RWPE2 (cell line): ENCODE results near the gene PGBD5.

Source experiments
- ATAC-seq: fragments of 200-7000 bp; cut with Tn5 transposase; 3 replicates; pipeline ENCODE4 v1.9.1; 2021; ENCODE audit warnings: low read depth
- DNase-seq: peaks from one replicate; pipeline ENCODE4 v3.0.0-alpha.2; 2020; ENCODE audit warnings: low spot score
- H3K27ac ChIP-seq: fragments of 450-650 bp; 2 replicates; pipeline ENCODE4 v1.5.1; 2017; ENCODE audit warnings: mild to moderate bottlenecking; ENCODE audit not compliant: poor library complexity, severe bottlenecking
- H3K27me3 ChIP-seq: fragments of 250-450 bp; sonication (Bioruptor Pico); 2 replicates; pipeline ENCODE4 v1.5.1; 2021; ENCODE audit warnings: mild to moderate bottlenecking, moderate library complexity; ENCODE audit not compliant: insufficient read depth, poor library complexity, severe bottlenecking
- H3K36me3 ChIP-seq: fragments of 250-450 bp; sonication (Bioruptor Pico); 2 replicates; pipeline ENCODE4 v1.5.1; 2020; ENCODE audit warnings: low read depth, mild to moderate bottlenecking, moderate library complexity
- H3K4me1 ChIP-seq: fragments of 250-450 bp; sonication (Bioruptor Pico); 2 replicates; pipeline ENCODE4 v1.5.1; 2021; ENCODE audit warnings: mild to moderate bottlenecking, moderate library complexity; ENCODE audit not compliant: insufficient read depth, poor library complexity, severe bottlenecking
- H3K4me3 ChIP-seq: fragments of 250-450 bp; sonication (Bioruptor Pico); 2 replicates; pipeline ENCODE4 v1.5.1; 2021; ENCODE audit warnings: mild to moderate bottlenecking, moderate library complexity; ENCODE audit not compliant: severe bottlenecking
- H3K9me3 ChIP-seq: fragments of 250-450 bp; sonication (Bioruptor Pico); 2 replicates; pipeline ENCODE4 v1.5.1; 2021; ENCODE audit warnings: mild to moderate bottlenecking, moderate library complexity; ENCODE audit not compliant: severe bottlenecking
- TF ChIP-seq, protein P1 (sequence below): fragments of 450-650 bp; IDR thresholded peaks from one replicate; pipeline ENCODE4 v1.5.1; 2017; ENCODE audit warnings: mild to moderate bottlenecking, moderate library complexity; ENCODE audit not compliant: poor library complexity, severe bottlenecking

Gene PGBD5

GRCh38 chr1:230403442-230403841 lies 22.7 kb downstream of the PGBD5 start:
- Histone ChIP-seq H3K4me1 (no peaks in the 10 kb centered on the region), H3K9me3 (no peaks in the 10 kb centered on the region), H3K4me3 (no peak overlapping the region), H3K27ac (no peak overlapping the region), H3K27me3 (no peaks in the 10 kb centered on the region), H3K36me3 (no peaks in the 10 kb centered on the region)
- no peak for ATAC-seq
- no peak for DNase-seq
- TF ChIP-seq, protein P1, sequence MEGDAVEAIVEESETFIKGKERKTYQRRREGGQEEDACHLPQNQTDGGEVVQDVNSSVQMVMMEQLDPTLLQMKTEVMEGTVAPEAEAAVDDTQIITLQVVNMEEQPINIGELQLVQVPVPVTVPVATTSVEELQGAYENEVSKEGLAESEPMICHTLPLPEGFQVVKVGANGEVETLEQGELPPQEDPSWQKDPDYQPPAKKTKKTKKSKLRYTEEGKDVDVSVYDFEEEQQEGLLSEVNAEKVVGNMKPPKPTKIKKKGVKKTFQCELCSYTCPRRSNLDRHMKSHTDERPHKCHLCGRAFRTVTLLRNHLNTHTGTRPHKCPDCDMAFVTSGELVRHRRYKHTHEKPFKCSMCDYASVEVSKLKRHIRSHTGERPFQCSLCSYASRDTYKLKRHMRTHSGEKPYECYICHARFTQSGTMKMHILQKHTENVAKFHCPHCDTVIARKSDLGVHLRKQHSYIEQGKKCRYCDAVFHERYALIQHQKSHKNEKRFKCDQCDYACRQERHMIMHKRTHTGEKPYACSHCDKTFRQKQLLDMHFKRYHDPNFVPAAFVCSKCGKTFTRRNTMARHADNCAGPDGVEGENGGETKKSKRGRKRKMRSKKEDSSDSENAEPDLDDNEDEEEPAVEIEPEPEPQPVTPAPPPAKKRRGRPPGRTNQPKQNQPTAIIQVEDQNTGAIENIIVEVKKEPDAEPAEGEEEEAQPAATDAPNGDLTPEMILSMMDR = no peak

GRCh38 chr1:230401763-230402294 lies 24.3 kb downstream of the PGBD5 start:
- H3K27me3 ChIP-seq = no peaks in the 10 kb centered on the region
- TF ChIP-seq, protein P1 = no peak
- H3K9me3 ChIP-seq = no peaks in the 10 kb centered on the region
- H3K4me1 ChIP-seq = no peaks in the 10 kb centered on the region
- ATAC-seq (no peak), DNase-seq (no peak)
- H3K27ac ChIP-seq = no peak overlapping the region
- no peak overlapping the region for H3K4me3 ChIP-seq
- H3K36me3 ChIP-seq = no peaks in the 10 kb centered on the region

DNA sequence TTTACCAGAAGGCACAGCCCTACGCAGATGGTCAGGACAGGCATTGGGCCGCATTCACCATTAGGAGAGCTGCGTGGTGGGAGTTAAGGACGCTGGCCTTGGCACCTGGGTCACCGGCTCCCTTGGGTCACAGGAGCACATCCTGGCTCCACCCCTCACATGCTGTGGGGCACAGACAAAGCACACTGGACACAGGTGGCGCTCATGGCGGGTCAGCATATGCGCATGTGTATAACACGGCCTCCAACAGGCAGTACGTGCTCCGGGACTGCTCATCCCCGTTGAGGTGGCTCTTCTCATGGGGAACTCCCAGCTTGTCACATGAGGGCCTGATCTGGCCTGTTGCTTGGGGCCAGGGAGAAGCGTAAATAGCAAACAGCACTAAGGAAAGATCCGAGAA lies 25.0 kb downstream of the PGBD5 start:
- ATAC-seq (no peak), DNase-seq (no peak)
- TF ChIP-seq, protein P1 = no peak
- H3K4me1 ChIP-seq = no peaks in the 10 kb centered on the region
- no peaks in the 10 kb centered on the region for H3K36me3 ChIP-seq
- no peaks in the 10 kb centered on the region for H3K27me3 ChIP-seq
- H3K9me3 ChIP-seq = no peaks in the 10 kb centered on the region
- H3K27ac ChIP-seq = no peak overlapping the region
- H3K4me3 ChIP-seq = no peak overlapping the region

GRCh38 chr1:230400007-230400344 lies 26.2 kb downstream of the PGBD5 start:
- Histone ChIP-seq H3K4me1 (no peaks in the 10 kb centered on the region), H3K36me3 (no peaks in the 10 kb centered on the region), H3K27ac (no peak overlapping the region), H3K9me3 (no peaks in the 10 kb centered on the region), H3K27me3 (no peaks in the 10 kb centered on the region), H3K4me3 (no peak overlapping the region)
- no peak for ATAC-seq
- TF ChIP-seq, protein P1 = no peak
- DNase-seq = no peak

DNA sequence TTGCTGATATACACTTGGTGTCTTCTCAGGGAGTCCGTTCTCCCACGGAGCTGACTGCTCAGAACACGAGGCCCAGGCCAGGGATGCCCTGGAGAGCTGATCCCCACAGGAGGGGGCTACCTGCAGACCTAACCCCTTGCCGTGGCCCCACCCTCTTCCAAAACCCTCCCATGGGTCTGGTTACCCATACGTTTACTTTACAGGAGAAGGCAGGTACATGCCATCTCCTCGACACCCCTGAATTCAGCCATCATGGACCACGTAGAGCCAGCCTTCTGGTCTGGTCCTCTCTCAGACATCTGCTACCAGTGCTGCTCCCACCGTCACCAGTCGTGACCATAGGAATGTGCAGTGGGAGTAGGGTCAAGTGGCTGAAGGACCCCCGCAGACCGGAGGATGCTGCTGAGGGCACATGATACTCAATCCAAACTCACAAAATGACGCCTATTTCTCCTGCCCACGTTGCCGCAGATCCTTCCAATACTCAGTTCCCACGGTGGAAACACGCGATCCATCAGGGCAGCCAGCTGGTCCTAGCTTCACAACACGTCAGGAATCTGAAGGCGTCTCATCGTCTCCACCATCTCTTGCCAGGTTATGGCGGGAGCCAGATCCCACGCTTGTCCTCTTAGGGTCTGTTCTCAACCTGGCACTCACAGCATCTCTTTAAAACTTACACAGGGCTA lies 26.7 kb downstream of the PGBD5 start:
- no peaks in the 10 kb centered on the region for H3K36me3 ChIP-seq
- H3K4me1 ChIP-seq = no peaks in the 10 kb centered on the region
- DNase-seq = no peak
- H3K9me3 ChIP-seq = no peaks in the 10 kb centered on the region
- no peak for ATAC-seq
- H3K27me3 ChIP-seq = no peaks in the 10 kb centered on the region
- no peak overlapping the region for H3K4me3 ChIP-seq
- H3K27ac ChIP-seq = no peak overlapping the region
- TF ChIP-seq, protein P1 = no peak
